HG03095 (cell line): ENCODE data around the gene PMCH.
"Not testable (repeated sequence)": the region's sequence is repeated elsewhere in the genome, so short reads cannot be mapped to it uniquely, and the experiment has no call there.

Experiments
- ATAC-seq: cut with Tn5 transposase; IDR thresholded peaks from one replicate; pipeline ENCODE4 v1.9.1; 2021; ENCODE audit warnings: moderate library complexity; ENCODE audit not compliant: unreplicated experiment

The PMCH gene

GRCh38 chr12:102197789-102198188 is at the start of gene PMCH:
Gene PMCH, minus strand, starts transcription at chr12:102197833. Its CDS starts 63 bp downstream, at chr12:102197770.
- peak; percentile 79 for ATAC-seq

- not testable (repeated sequence) for ATAC-seq
These were observed 43.2 kb upstream of the PMCH start for GRCh38 chr12:102240859-102241258.

DNA sequence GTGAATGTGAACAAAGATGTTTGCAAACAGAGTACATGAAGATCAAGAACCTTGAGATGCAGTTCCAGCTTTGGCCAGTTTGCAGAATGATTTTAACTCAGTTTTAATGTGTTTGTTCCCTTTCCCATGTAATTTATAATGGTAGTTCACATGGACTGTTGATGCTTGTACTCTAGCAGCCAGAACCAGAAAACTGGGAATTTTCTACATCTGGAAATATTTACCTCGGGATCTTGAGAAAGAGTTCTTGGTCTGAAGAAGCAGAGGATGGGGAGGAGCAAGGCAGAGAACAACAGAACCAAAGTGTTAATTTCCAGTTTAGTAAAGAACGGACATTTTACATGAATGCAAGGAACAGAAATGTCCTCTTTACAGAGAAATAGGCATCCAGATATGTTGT is 37.0 kb upstream of the PMCH start:
- ATAC-seq = no peak

DNA sequence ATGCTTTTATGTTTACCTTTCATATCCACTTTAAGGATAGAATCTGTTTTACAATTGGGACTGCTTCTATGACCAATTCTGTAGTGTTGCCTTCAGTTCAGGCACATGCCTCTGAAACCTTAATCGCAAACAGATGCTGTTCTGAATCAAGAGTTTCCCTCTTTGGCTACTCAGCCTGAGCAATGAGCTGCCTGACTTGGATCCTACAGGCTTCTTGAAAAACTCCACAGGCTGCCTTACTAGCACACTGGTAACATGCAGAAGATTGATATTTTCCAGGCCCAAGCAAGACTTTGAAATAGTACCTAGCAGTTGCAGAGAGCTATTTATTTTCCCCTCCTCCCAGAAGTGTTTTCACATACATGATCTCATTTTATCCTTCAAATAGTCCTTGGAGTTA is 34.8 kb upstream of the PMCH start:
- no peak for ATAC-seq

GRCh38 chr12:102232036-102232435 is 34.4 kb upstream of the PMCH start:
- ATAC-seq = no peak

- no peak for ATAC-seq
These were observed 30.3 kb upstream of the PMCH start for GRCh38 chr12:102227954-102228353.

- ATAC-seq = no peak
These were observed 23.1 kb upstream of the PMCH start for GRCh38 chr12:102220736-102221135.

- no peak for ATAC-seq
These were observed 18.5 kb upstream of the PMCH start for GRCh38 chr12:102215992-102216691.

- ATAC-seq = no peak
These were observed 6.4 kb upstream of the PMCH start for GRCh38 chr12:102204025-102204424.

DNA sequence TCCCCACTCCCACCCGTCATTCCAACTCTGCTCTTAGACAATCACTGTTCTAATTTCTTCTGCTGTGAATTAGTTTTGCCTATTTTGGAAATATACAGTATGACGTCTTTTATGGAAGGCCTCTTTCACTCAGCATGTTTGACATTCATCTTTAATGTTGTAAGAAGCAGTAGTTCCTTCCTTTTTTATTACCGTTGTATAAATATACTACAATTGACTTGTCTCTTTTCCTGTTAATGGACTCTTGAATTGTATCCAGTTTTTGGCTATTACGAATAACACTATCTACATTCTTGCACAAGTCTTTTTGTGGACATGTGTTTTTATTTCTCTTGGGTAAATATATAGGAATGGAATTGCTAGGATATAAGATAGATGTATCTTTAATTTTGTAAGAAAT is 4.9 kb upstream of the PMCH start:
- ATAC-seq = no peak

- ATAC-seq = no peak
These were observed 3.9 kb upstream of the PMCH start for GRCh38 chr12:102201436-102202061.

- ATAC-seq = no peak
These were observed 1.8 kb downstream of the PMCH start for GRCh38 chr12:102195826-102196225.

DNA sequence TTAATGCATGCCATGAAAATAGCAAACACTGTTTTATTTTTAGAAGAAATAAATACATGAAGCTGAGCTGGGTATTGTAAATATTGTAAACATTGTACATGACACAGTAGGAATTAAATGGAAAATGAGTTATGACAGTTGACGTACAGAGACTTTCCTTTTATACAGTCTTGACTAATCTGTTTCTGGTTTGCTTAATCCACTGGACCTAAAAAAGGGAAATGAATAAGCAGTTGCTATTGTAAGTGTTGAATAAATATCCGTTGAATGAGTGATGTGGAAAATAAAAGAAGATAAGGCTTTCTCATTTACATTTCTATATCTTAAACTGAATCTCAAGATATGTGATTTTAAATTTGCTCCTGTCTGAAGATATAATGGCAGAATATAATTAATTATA is 15.0 kb downstream of the PMCH start:
- no peak for ATAC-seq

DNA sequence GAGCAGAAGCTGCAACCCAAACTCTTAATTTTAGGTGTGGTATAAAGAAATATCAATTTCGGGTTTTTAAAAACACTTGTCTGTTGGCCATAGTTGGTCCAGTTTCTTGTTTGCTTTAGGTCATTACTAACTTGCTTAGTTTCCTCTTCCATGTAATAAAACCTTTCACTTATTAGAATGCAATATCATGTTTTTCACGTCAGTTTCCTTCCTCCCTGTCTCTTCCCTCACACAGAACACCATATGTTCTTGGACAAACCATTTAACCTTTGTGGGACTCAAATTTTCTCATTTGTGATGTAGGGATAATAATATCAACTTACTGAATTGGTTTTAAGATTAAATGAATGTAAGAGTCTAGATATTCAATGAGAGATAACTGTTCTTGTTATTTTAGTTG is 22.9 kb downstream of the PMCH start:
- ATAC-seq = no peak

DNA sequence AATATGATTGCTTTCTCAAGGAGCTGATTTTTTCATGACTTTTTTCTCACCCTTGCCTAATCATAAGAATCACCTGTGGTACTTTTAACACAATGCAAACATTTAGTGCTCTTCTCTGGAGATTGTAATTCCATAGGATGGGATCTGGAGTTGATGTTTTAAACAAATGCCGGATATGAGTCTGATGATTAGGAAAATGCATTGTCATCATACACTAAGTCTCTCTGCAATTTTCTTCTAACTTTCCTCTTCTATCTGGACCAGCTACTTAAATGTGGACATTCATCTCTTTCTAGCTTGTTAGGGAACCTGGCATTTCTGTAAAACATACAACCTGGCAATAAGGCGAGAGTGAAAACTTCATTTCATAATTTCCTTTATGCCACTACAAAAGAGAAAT is 23.5 kb downstream of the PMCH start:
- ATAC-seq = no peak

DNA sequence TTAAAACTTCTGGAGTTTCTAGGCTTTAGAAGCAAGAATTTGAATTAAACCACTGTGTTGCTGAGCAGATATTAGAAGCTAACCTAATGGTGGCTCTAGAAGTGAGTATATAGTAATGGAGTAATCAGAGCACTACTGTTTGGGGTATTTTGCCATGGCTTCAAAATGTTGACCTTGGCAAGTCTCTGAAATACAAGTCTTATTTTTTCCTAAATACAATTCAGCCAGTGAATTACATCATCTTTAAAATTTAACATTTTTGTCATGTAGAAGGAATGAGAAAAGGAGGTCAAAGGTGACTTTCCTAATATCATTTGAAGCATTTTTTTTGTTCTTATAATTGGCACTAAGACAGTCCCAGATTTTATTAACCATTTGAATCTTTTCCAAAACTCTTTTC is 25.2 kb downstream of the PMCH start:
- ATAC-seq = no peak

- no peak for ATAC-seq
These were observed 25.7 kb downstream of the PMCH start for GRCh38 chr12:102171951-102172350.

GRCh38 chr12:102169922-102170621 is 27.6 kb downstream of the PMCH start:
- no peak for ATAC-seq

GRCh38 chr12:102167821-102168604 is 29.6 kb downstream of the PMCH start:
- ATAC-seq = peak; percentile 66

- no peak for ATAC-seq
These were observed 34.2 kb downstream of the PMCH start for GRCh38 chr12:102163383-102163782.

DNA sequence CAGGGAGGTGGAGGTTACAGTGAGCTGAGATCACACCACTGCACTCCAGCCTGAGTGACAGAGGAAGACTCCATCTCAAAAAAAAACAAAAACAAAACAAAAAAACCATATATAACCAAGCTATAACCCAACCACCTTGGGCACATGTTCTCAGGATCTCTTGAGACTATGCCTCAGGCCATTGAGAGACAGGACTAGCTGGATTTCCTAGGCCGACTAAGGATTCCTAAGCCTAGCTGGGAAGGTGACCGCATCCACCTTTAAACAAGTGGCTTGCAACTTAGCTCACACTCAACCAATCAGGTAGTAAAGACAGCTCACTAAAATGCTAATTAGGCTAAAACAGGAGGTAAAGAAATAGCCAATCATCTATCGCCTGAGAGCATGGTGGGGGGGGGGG is 42.4 kb downstream of the PMCH start:
- not testable (repeated sequence) for ATAC-seq
